ENCODE data around the gene IL17REL.
A peak's percentile ranks its signal among the peaks of the same experiment; 100 is the strongest.

GRCh38 chr22:49959782-49960158, 52.8 kb downstream of the IL17REL start:
- TF ChIP-seq POLR2AphosphoS5 (IDR thresholded peaks at IDR 0.05; ENCODE audit: low read depth, low read length) (0 out of 2 replicates have a peak, but pooled peaks have one; percentile 48), POLR2A (IDR thresholded peaks at IDR 0.05; ENCODE audit: low read depth, low read length) (no peak), TAF1 (IDR thresholded peaks at IDR 0.05; ENCODE audit: low read depth, low read length) (no peak), SPI1 (IDR thresholded peaks at IDR 0.05; ENCODE audit: low read depth, low read length) (no peak), POU2F2 (IDR thresholded peaks at IDR 0.05; ENCODE audit: low read depth, low read length) (no peak)
